ENCODE data around the gene HUWE1. TPM values are rescaled to one million over a fixed set of nuclear protein-coding genes. Genes with fewer than 3 reads are reported as not detected.

Gene HUWE1
- total RNA-seq, 1 donor from 2014 or later, result 147 TPM

- H3K36me3 Mint-ChIP-seq (ENCODE audit: low read depth), result peaks cover 2% of the 10 kb centered on the region
- peaks cover 18% of the 10 kb centered on the region for H3K9me3 Mint-ChIP-seq (ENCODE audit: low read depth)
- DNase-seq (ENCODE audit: low spot score), result no peak
- no peaks in the 10 kb centered on the region for H3K27me3 Mint-ChIP-seq (ENCODE audit: low read depth)
- H3K4me1 Mint-ChIP-seq (ENCODE audit: low read depth), result no peaks in the 10 kb centered on the region
- TF ChIP-seq CTCF (IDR thresholded peaks at IDR 0.05), result no peak
- no peak overlapping the region for H3K27ac Mint-ChIP-seq (ENCODE audit: unreplicated experiment)
- H3K4me3 Mint-ChIP-seq (ENCODE audit: unreplicated experiment), result no peak overlapping the region
These were observed 17.8 kb upstream of the HUWE1 start for GRCh38 chrX:53704294-53704693.

GRCh38 chrX:53695946-53696549, 9.5 kb upstream of the HUWE1 start:
- peaks cover 9% of the 10 kb centered on the region for H3K9me3 Mint-ChIP-seq (ENCODE audit: low read depth)
- TF ChIP-seq CTCF (IDR thresholded peaks at IDR 0.05), result no peak
- no peak overlapping the region for H3K27ac Mint-ChIP-seq (ENCODE audit: unreplicated experiment)
- H3K27me3 Mint-ChIP-seq (ENCODE audit: low read depth), result peaks cover 3% of the 10 kb centered on the region
- no peaks in the 10 kb centered on the region for H3K4me1 Mint-ChIP-seq (ENCODE audit: low read depth)
- no peak for DNase-seq (ENCODE audit: low spot score)
- H3K4me3 Mint-ChIP-seq (ENCODE audit: unreplicated experiment), result no peak overlapping the region
- H3K36me3 Mint-ChIP-seq (ENCODE audit: low read depth), result no peaks in the 10 kb centered on the region

- DNase-seq (ENCODE audit: low spot score), result no peak
- Mint-ChIP-seq H3K4me3 (ENCODE audit: unreplicated experiment) (no peak overlapping the region), H3K27ac (ENCODE audit: unreplicated experiment) (no peak overlapping the region), H3K4me1 (ENCODE audit: low read depth) (no peaks in the 10 kb centered on the region), H3K36me3 (ENCODE audit: low read depth) (no peaks in the 10 kb centered on the region), H3K27me3 (ENCODE audit: low read depth) (peaks cover 3% of the 10 kb centered on the region), H3K9me3 (ENCODE audit: low read depth) (peaks cover 6% of the 10 kb centered on the region)
- no peak for TF ChIP-seq CTCF (IDR thresholded peaks at IDR 0.05)
These were observed 8.1 kb upstream of the HUWE1 start for GRCh38 chrX:53694642-53695041.

- Mint-ChIP-seq H3K27ac (ENCODE audit: unreplicated experiment) (no peak overlapping the region), H3K36me3 (ENCODE audit: low read depth) (no peaks in the 10 kb centered on the region), H3K9me3 (ENCODE audit: low read depth) (peaks cover 5% of the 10 kb centered on the region), H3K4me3 (ENCODE audit: unreplicated experiment) (no peak overlapping the region), H3K4me1 (ENCODE audit: low read depth) (no peaks in the 10 kb centered on the region), H3K27me3 (ENCODE audit: low read depth) (peaks cover 3% of the 10 kb centered on the region)
- no peak for DNase-seq (ENCODE audit: low spot score)
- TF ChIP-seq CTCF (IDR thresholded peaks at IDR 0.05), result no peak
These were observed 1.8 kb upstream of the HUWE1 start for GRCh38 chrX:53688300-53688699.

GRCh38 chrX:53685711-53686110, 808 bp downstream of the HUWE1 start:
- DNase-seq (ENCODE audit: low spot score), result no peak
- Mint-ChIP-seq H3K36me3 (ENCODE audit: low read depth) (peaks cover 2% of the 10 kb centered on the region), H3K27me3 (ENCODE audit: low read depth) (no peaks in the 10 kb centered on the region), H3K4me1 (ENCODE audit: low read depth) (peaks cover 11% of the 10 kb centered on the region), H3K27ac (ENCODE audit: unreplicated experiment) (peak overlapping the region; percentile 92), H3K9me3 (ENCODE audit: low read depth) (peaks cover 2% of the 10 kb centered on the region), H3K4me3 (ENCODE audit: unreplicated experiment) (peak overlapping the region; percentile 80)
- TF ChIP-seq CTCF (IDR thresholded peaks at IDR 0.05), result no peak
